ENCODE results near the gene LSG1.
"Not testable (repeated sequence)": the region's sequence is repeated elsewhere in the genome, so short reads cannot be mapped to it uniquely, and the experiment has no call there.

LSG1 gene

DNA sequence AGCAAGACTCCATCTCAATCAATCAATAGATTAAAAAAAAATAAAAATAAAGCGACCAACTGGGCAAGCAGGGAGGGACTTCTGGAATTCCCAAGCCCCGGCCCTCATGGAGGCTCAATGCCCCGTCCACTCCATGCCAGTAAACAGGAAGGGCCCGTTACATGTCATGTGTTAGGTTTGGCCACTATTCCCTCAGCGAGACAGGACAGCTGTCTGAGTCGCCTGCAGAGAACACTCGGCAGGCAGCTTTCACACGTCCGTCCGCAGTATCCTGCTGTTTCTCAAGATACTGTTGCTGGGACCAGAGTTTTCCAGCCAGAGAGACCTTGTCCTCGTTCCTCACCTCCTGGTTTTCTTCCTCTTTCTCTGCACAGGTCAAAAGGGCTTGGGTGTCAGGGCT, 56.8 kb downstream of the LSG1 start:
- DNase-seq, result no peak

DNA sequence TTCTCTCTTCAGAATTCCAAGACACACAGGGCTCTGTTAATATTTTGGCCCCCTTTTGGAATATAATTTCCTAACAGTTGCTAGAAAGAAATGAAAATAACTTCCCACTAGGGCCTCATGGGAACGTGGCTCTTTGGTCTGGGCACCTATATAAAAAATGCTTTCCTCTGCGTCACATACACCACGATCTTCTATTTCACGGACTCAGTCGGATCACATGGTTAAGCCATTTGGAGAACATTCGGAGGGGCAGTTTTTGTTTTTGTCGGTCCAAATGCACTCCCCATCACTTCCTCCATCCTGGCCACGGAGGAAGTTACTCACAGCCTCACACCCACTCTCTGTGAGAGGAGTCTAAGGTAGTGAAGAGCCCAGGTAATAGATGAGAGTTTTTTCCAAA, 59.8 kb downstream of the LSG1 start:
- no peak for DNase-seq

GRCh38 chr3:194610689-194611088, 61.3 kb downstream of the LSG1 start:
- DNase-seq, result no peak

DNA sequence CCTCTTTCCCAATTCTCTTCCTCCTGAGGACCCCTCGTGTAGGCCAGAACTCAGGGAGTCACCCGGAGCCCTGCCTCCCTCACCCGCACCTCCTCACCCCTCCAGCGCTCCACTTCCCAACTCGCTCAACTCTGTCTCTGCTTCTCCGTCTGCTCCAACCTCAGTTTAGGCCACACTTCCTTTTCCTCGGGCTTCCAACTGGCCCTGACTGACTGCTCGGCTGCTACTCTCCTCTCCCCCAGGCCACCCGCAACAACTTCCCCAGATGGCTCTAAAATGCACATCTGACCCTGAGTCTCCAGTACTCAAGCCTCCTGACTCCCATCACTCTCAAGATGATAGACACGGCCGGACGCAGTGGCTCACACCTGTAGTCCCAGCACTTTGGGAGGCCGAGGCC, 62.4 kb downstream of the LSG1 start:
- DNase-seq, result no peak

DNA sequence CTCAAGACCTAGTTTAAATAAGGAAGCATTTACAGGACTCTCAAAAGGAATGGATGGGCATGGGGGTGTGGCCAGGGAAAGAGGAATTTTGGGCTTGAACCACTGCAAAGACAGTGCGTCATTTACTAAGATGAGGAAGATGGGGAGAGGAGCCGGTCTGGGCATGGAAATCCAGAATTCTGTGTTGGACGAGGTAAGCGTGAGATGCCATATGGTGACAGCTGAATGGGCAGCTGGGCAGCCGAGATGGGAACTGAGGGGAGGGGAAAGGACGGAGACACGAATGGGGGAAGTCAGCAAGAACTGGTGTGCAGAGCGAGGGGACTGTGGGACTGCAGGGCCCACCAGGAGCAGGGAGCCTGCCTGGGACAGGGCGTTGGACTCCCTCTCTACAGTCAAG, 63.0 kb downstream of the LSG1 start:
- DNase-seq, result no peak

DNA sequence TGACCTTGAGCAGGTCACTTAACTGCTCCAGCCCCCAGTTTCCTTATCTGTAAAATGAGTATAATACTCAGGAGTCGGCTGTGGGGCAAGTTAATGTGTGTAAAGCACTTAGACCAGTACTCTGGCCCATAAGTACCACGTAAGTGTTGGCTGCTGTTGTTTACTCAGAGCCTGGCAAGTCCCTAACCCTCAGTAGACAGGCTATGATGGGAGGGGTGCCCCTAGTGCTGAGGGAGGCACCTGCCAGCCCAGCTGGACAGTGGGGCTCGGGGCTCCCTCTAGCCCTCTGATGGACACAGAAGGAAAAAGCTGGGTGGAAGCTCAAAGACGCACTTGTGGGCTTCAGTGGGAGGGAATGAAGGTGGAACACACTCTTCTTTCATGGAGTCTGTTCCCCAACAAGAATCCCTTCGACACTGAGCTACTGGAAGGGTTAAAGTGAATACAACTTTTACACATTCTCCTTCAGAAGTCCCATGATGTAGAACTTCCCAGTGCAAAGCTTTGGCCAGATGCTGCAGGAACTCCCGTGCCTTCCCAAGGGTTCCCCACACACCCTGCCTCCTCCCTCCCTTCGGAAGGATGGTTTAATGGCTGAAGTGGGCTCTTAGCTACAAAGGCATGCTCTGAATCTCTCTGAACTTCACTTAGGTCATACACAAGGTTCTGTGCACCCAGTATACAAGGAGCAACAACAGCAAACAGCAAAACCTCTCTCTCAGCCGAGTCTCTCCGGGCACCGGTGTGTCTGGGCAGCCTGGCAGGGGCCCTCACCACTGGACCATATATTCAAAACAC, 64.2 kb downstream of the LSG1 start:
- DNase-seq, result no peak

DNA sequence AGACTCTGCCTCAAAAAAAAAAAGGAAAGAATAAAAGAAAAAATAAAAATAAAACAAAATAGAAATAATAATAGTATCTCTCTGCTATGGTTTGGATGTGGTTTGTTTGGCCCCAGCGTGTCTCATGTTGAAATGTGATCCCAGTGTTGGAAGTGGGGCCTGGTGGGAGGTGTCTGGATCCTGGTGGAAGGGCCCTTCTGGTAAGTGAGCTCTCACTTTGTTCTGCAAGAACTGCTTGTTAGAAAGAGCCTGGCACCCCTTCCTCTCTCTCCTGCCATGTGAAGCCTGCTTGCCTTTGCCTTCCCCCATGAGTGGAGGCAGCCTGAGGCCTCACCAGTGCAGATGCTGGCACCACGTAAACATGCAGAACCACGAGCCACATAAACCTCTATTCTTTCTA, 65.0 kb downstream of the LSG1 start:
- no peak for DNase-seq

GRCh38 chr3:194606163-194606562, 65.8 kb downstream of the LSG1 start:
- DNase-seq, result no peak

DNA sequence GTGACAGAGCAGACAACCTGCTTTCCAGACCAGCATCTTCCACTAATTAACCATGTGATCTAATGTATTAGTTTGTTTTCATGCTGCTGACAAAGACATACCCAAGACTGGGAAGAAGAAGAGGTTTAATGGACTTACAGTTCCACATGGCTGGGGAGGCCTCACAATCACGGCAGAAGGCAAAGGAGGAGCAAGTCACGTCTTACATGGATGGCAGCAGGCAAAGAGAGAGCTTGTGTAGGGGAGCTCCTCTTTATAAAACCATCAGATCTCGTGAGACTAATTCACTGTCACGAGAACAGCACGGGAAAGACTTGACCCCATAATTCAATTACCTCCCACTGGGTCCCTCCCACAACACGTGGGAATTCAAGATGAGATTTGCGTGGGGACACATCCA, 66.7 kb downstream of the LSG1 start:
- DNase-seq, result not testable (repeated sequence)

- DNase-seq, result no peak
These were observed 67.2 kb downstream of the LSG1 start for GRCh38 chr3:194604837-194605236.

- DNase-seq, result no peak
These were observed 67.9 kb downstream of the LSG1 start for GRCh38 chr3:194604126-194604525.

DNA sequence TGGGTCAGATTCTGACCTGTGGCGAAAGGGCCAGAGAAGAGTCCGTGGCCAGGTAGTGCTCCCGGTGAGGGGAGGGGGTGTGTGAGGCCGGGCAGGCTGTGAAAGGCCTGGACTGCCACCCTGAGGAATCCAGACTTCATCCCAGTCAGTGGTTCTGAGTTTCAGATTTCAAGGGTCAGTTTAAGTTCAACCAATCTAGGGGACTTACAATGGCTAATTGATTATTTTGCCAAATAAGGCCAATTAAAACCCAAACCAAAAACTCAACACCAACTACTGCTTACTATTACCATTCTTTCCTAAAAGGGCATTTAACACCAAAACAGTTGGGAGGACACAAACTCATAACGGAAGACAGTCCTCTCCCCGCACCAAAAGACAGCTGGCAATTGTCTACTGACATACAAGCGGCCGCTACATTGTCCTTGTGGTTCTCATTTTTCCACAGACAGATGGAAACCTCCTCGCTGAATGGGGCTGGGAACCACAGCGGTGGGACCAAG, 69.3 kb downstream of the LSG1 start:
- no peak for DNase-seq

DNA sequence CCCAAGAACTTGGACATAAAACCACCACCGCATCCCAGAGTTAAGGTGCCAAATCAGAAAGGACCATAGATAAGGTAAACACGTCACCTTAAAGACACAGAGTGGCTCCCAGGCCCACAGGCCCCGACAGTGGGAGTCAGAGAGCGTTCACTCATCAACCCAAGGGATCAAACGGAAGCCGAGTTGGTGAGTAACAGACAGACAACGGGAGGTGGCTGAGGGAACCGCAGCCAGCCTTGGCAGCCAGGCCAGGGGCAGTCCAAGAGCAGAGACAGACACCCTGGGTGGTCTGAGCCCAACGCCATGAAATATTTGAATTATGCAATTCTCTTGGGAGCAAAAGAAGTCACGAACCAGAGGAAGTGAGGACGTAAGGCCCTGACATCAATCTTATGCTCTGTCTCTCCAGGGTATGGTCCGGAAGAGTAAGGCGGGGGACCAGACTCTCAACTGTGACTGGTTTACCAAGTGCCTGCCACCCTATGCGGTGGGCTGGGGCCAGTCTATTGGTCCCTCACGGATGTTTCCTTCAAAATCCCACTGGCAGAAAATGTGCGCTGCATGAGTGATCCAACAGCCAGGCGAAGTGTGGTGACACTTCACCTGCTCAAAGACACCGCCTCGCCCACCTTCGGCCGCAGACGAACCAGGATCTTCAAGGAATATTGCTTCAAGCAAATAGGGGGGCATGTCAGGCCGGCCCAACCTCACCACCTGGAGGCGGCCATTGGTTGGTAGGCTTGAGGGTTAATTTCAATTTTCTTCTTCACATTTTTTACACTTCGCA, 73.0 kb downstream of the LSG1 start:
- DNase-seq, result no peak

- no peak for DNase-seq
These were observed 75.1 kb downstream of the LSG1 start for GRCh38 chr3:194596906-194597305.

DNA sequence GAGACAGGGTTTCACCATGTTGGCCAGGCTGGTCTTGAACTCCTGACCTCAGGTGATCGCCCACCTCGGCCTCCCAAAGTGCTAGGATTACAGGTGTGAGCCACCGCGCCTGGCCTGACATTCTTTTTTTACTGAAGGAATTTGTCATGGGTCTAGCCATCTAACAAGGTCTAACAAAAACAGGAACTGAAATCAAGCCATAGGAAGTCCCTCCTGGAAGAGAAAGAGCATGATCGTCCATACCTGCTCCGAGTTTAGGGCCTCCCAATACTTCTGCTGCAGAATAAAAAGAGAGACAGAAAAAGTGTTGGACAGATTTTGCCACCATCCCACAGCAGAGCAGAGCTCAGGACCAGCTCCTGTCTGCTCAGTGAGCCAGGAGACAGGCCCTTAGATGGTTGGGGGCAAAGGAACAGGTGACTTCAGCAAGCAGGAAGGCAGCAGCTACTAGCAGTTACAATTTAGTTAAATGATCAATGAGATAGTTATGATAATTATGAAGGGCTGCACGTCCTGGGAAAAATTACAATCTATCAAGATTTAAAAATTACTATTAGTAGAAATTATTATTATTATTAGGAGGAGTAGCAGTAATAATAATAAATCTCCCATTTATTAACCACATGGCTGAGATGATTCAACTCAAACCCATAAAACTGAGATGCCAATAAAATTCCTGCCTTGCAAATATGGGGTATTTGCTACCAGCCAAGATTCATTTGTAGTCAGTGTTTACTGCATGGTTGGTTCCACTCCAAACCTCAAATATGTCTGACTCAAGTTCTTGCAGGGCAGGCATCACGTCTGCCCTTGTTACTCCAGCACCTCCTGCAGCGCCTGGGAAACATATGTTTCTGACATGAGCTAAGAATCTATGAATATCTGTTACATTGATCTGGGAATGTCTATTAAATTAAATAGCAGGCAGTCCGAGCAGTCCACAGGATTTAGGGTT, 78.9 kb downstream of the LSG1 start:
- DNase-seq, result no peak
